ENCODE measurements around the gene CTH.
"Not testable (repeated sequence)": the region's sequence is repeated elsewhere in the genome, so short reads cannot be mapped to it uniquely, and the experiment has no call there.

The CTH gene

DNA sequence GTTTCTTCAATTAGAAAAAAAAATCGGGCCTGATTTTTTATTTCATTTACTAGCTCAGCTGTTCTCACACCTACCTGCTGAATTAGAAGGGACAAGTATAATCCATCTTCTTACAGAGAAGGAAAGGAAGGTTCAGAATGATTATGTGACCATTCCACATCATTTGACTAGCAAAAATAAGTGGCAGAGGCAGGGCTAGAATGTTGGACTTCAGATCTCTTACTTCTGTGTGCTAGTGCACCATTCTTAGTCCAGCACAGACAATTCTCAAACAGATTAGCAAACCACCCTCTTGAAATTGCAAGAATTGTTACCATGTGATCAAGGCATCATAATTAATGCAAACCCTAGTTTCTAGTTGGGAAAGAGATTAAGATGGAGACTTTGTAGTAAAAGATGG lies 32.7 kb downstream of the CTH start:
- Histone ChIP-seq H3K4me2 (ENCODE audit: insufficient read depth, low read length) (no peak overlapping the region), H3K79me2 (ENCODE audit: insufficient read depth, low read length) (no peaks in the 10 kb centered on the region), H3K9ac (ENCODE audit: low read depth, low read length) (no peak overlapping the region), H2AFZ (ENCODE audit: low read depth, low read length) (no peak overlapping the region), H3K9me3 (ENCODE audit: insufficient read depth, low read length, severe bottlenecking) (no peaks in the 10 kb centered on the region), H3K27me3 (ENCODE audit: insufficient read depth, low read length, poor library complexity) (no peaks in the 10 kb centered on the region), H3K36me3 (ENCODE audit: insufficient read depth, low read length) (no peaks in the 10 kb centered on the region), H3K4me3 (ENCODE audit: low read depth in 1 of 2, low read length in 2 of 2) (no peak overlapping the region), H3K27ac (ENCODE audit: low read length) (no peak overlapping the region), H3K4me1 (ENCODE audit: insufficient read depth, low read length) (no peaks in the 10 kb centered on the region), H4K20me1 (ENCODE audit: insufficient read depth, low read length) (no peaks in the 10 kb centered on the region)
- no peak for DNase-seq
- no peak for TF ChIP-seq EZH2 (IDR thresholded peaks at IDR 0.05; ENCODE audit: borderline replicate concordance, low read depth, low read length, severe bottlenecking)
- TF ChIP-seq, protein P1, sequence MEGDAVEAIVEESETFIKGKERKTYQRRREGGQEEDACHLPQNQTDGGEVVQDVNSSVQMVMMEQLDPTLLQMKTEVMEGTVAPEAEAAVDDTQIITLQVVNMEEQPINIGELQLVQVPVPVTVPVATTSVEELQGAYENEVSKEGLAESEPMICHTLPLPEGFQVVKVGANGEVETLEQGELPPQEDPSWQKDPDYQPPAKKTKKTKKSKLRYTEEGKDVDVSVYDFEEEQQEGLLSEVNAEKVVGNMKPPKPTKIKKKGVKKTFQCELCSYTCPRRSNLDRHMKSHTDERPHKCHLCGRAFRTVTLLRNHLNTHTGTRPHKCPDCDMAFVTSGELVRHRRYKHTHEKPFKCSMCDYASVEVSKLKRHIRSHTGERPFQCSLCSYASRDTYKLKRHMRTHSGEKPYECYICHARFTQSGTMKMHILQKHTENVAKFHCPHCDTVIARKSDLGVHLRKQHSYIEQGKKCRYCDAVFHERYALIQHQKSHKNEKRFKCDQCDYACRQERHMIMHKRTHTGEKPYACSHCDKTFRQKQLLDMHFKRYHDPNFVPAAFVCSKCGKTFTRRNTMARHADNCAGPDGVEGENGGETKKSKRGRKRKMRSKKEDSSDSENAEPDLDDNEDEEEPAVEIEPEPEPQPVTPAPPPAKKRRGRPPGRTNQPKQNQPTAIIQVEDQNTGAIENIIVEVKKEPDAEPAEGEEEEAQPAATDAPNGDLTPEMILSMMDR (IDR thresholded peaks at IDR 0.05; ENCODE audit: borderline replicate concordance, extremely low read depth, low read length, poor library complexity, severe bottlenecking) = no peak
- no peak for ATAC-seq (ENCODE audit: insufficient read depth, low read depth)

DNA sequence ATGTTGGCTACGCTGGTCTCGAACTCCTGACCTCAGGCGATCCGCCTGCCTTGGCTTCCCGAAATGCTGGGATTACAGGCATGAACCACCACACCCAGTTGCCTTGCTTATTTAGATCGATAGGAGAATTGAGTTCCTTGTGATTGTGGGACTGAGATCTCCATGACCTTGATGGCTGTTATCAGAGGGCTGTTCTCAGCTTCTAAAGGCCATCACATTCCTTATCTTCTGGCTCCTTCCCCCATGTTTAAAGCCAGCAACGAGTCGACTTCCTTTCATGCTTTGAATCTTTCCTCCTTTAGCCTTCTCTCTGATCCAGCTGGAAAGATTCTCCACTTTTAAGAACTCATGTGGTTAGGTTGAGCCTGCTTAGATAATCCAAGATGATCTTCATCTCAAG lies 38.0 kb downstream of the CTH start:
- H3K4me3 ChIP-seq (ENCODE audit: low read depth in 1 of 2, low read length in 2 of 2) = no peak overlapping the region
- ATAC-seq (ENCODE audit: insufficient read depth, low read depth) (no peak), DNase-seq (no peak)
- no peak overlapping the region for H3K4me2 ChIP-seq (ENCODE audit: insufficient read depth, low read length)
- H4K20me1 ChIP-seq (ENCODE audit: insufficient read depth, low read length) = no peaks in the 10 kb centered on the region
- H3K79me2 ChIP-seq (ENCODE audit: insufficient read depth, low read length) = no peaks in the 10 kb centered on the region
- H3K27me3 ChIP-seq (ENCODE audit: insufficient read depth, low read length, poor library complexity) = no peaks in the 10 kb centered on the region
- TF ChIP-seq EZH2 (IDR thresholded peaks at IDR 0.05; ENCODE audit: borderline replicate concordance, low read depth, low read length, severe bottlenecking) = no peak
- TF ChIP-seq, protein P1 (IDR thresholded peaks at IDR 0.05; ENCODE audit: borderline replicate concordance, extremely low read depth, low read length, poor library complexity, severe bottlenecking) = no peak
- no peak overlapping the region for H3K27ac ChIP-seq (ENCODE audit: low read length)
- H3K9me3 ChIP-seq (ENCODE audit: insufficient read depth, low read length, severe bottlenecking) = no peaks in the 10 kb centered on the region
- H2AFZ ChIP-seq (ENCODE audit: low read depth, low read length) = no peak overlapping the region
- no peaks in the 10 kb centered on the region for H3K36me3 ChIP-seq (ENCODE audit: insufficient read depth, low read length)
- no peak overlapping the region for H3K9ac ChIP-seq (ENCODE audit: low read depth, low read length)
- no peaks in the 10 kb centered on the region for H3K4me1 ChIP-seq (ENCODE audit: insufficient read depth, low read length)

DNA sequence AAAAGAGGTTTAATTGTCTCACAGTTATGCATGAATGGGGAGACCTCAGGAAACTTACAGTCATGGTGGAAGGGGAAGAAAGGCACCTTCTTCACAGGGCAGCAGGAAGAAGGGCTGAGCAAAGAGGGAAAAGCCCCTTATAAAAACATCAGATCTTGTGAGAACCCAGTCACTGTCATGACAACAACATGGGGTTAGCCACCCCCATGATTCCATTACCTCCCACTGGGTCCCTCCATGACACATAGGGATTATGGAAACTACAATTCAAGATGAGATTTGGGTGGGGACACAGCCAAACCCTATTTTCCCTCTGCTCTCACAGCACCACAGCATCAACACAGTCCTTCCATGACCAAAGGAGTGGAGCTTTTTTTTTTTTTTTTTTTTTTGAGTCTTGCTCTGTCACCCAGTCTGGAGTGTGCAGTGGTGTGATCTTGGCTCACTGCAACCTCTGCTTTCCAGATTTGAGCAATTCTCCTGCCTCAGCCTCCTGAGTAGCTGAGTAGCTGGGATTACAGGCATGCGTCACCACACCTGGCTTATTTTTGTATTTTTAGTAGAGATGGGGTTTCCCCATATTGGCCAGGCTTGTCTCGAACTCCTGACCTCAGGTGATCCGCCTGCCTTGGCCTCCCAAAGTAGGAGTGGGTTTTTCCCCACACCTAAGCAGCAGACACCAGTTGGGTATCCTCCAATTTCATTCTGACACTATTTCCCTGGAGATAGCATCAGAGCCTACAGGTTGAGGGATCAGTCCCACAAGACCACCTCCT lies 41.3 kb downstream of the CTH start:
- not testable (repeated sequence) for H3K36me3 ChIP-seq (ENCODE audit: insufficient read depth, low read length); H3K4me3 ChIP-seq (ENCODE audit: low read depth in 1 of 2, low read length in 2 of 2); H3K9ac ChIP-seq (ENCODE audit: low read depth, low read length); H3K4me1 ChIP-seq (ENCODE audit: insufficient read depth, low read length); H3K27ac ChIP-seq (ENCODE audit: low read length); H3K4me2 ChIP-seq (ENCODE audit: insufficient read depth, low read length); DNase-seq; H2AFZ ChIP-seq (ENCODE audit: low read depth, low read length); ATAC-seq (ENCODE audit: insufficient read depth, low read depth); H3K79me2 ChIP-seq (ENCODE audit: insufficient read depth, low read length); H4K20me1 ChIP-seq (ENCODE audit: insufficient read depth, low read length); H3K27me3 ChIP-seq (ENCODE audit: insufficient read depth, low read length, poor library complexity); H3K9me3 ChIP-seq (ENCODE audit: insufficient read depth, low read length, severe bottlenecking)

DNA sequence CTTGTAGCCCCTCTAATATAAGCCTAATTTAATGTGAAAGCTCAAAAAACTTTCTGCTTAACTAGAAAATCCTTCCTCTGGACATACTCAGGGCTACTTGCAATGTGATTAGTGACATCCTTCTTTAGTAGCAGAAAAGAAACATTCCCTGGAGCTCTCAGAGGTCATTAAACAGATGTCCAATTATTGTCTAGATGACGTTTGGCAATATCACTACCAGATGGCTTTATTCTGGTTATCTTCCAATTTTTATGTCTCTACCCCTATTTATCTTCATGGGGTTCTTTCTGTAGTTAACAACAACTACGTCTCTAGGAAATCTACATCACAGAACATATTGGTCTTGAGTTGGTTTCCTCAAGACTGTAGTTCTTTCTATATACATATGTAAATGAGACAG lies 44.2 kb downstream of the CTH start:
- DNase-seq = no peak
- Histone ChIP-seq H3K27ac (ENCODE audit: low read length) (no peak overlapping the region), H2AFZ (ENCODE audit: low read depth, low read length) (no peak overlapping the region), H3K4me1 (ENCODE audit: insufficient read depth, low read length) (no peaks in the 10 kb centered on the region), H3K9me3 (ENCODE audit: insufficient read depth, low read length, severe bottlenecking) (no peaks in the 10 kb centered on the region), H4K20me1 (ENCODE audit: insufficient read depth, low read length) (no peaks in the 10 kb centered on the region), H3K79me2 (ENCODE audit: insufficient read depth, low read length) (no peaks in the 10 kb centered on the region), H3K9ac (ENCODE audit: low read depth, low read length) (no peak overlapping the region), H3K36me3 (ENCODE audit: insufficient read depth, low read length) (no peaks in the 10 kb centered on the region), H3K4me3 (ENCODE audit: low read depth in 1 of 2, low read length in 2 of 2) (no peak overlapping the region), H3K27me3 (ENCODE audit: insufficient read depth, low read length, poor library complexity) (no peaks in the 10 kb centered on the region), H3K4me2 (ENCODE audit: insufficient read depth, low read length) (no peak overlapping the region)
- no peak for ATAC-seq (ENCODE audit: insufficient read depth, low read depth)
- TF ChIP-seq EZH2 (IDR thresholded peaks at IDR 0.05; ENCODE audit: borderline replicate concordance, low read depth, low read length, severe bottlenecking) = no peak
- TF ChIP-seq, protein P1 (IDR thresholded peaks at IDR 0.05; ENCODE audit: borderline replicate concordance, extremely low read depth, low read length, poor library complexity, severe bottlenecking) = no peak

Measured in DND-41 (cell line).